ENCODE measurements around the gene MAPK8.

The MAPK8 gene

GRCh38 chr10:48485711-48486110 lies 179.2 kb downstream of the MAPK8 start:
- in situ Hi-C loops (cut with HindIII; ENCODE audit: low pct_ligation_motif_present, low sequenced_read_pairs) = no loop called here
- Histone ChIP-seq H3K27ac (no peak overlapping the region), H3K27me3 (replicated peaks) (no peaks in the 10 kb centered on the region), H3K36me3 (replicated peaks) (no peaks in the 10 kb centered on the region), H3K4me3 (ENCODE audit: low read depth, low read length) (no peak overlapping the region)
- no peak for TF ChIP-seq CTCF (IDR thresholded peaks at IDR 0.05; ENCODE audit: low read depth, low read length, missing control alignments)
- DNase-seq = no peak

GRCh38 chr10:48487244-48487643 lies 180.8 kb downstream of the MAPK8 start:
- Histone ChIP-seq H3K36me3 (replicated peaks) (no peaks in the 10 kb centered on the region), H3K27ac (no peak overlapping the region), H3K4me3 (ENCODE audit: low read depth, low read length) (no peak overlapping the region), H3K27me3 (replicated peaks) (no peaks in the 10 kb centered on the region)
- in situ Hi-C loops (cut with HindIII; ENCODE audit: low pct_ligation_motif_present, low sequenced_read_pairs) = no loop called here
- no peak for TF ChIP-seq CTCF (IDR thresholded peaks at IDR 0.05; ENCODE audit: low read depth, low read length, missing control alignments)
- no peak for DNase-seq
